Astrocyte of the cerebellum (primary cell): ENCODE data around the gene OPRM1.
A peak's percentile ranks its signal among the peaks of the same experiment; 100 is the strongest.
"Not testable (repeated sequence)": the region's sequence is repeated elsewhere in the genome, so short reads cannot be mapped to it uniquely, and the experiment has no call there.

Experiments used
- DNase-seq: peaks from one replicate; pipeline ENCODE4 v3.0.0-alpha.2; 2011; ENCODE audit warnings: low read depth
- H3K4me3 ChIP-seq: 2 replicates; pipeline ENCODE4 v1.5.1; 2011; ENCODE audit warnings: mild to moderate bottlenecking, low read depth, low read length, moderate library complexity
- in situ Hi-C: cut with HindIII; loops from 2 replicates; pipeline ENCODE4 v1.10.0; 2017; ENCODE audit warnings: low sequenced_read_pairs
- TF ChIP-seq, protein P1 (sequence below): IDR thresholded peaks from 2 replicates; pipeline ENCODE4 v1.5.1; 2012; ENCODE audit warnings: low read length, low read depth, moderate library complexity, mild to moderate bottlenecking; ENCODE audit errors: missing control alignments

Gene OPRM1

GRCh38 chr6:154187203-154187602 lies 148.2 kb downstream of the OPRM1 start:
- TF ChIP-seq, protein P1, sequence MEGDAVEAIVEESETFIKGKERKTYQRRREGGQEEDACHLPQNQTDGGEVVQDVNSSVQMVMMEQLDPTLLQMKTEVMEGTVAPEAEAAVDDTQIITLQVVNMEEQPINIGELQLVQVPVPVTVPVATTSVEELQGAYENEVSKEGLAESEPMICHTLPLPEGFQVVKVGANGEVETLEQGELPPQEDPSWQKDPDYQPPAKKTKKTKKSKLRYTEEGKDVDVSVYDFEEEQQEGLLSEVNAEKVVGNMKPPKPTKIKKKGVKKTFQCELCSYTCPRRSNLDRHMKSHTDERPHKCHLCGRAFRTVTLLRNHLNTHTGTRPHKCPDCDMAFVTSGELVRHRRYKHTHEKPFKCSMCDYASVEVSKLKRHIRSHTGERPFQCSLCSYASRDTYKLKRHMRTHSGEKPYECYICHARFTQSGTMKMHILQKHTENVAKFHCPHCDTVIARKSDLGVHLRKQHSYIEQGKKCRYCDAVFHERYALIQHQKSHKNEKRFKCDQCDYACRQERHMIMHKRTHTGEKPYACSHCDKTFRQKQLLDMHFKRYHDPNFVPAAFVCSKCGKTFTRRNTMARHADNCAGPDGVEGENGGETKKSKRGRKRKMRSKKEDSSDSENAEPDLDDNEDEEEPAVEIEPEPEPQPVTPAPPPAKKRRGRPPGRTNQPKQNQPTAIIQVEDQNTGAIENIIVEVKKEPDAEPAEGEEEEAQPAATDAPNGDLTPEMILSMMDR, result no peak
- H3K4me3 ChIP-seq, result no peak overlapping the region
- in situ Hi-C loops, result no loop called here
- DNase-seq, result no peak

DNA sequence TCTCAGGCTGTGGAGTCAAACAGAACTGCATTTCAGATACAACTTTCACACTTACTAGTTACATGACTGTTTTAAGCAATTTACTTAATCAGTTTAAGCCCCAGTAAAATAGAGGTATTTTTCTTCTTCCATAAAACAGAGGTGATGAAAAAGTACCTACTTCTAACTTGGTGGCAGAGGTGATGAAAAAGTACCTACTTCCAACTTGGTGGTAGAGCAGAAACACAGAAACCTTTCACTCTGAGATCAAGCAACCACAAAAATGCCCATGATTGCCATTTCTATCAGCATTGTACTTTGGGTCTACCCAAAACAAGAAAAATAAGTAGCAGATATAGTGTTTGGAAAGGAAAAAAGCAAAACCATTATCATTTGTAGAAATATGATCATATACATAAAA lies 148.7 kb downstream of the OPRM1 start:
- H3K4me3 ChIP-seq, result no peak overlapping the region
- in situ Hi-C loops, result no loop called here
- TF ChIP-seq, protein P1, result no peak
- no peak for DNase-seq

DNA sequence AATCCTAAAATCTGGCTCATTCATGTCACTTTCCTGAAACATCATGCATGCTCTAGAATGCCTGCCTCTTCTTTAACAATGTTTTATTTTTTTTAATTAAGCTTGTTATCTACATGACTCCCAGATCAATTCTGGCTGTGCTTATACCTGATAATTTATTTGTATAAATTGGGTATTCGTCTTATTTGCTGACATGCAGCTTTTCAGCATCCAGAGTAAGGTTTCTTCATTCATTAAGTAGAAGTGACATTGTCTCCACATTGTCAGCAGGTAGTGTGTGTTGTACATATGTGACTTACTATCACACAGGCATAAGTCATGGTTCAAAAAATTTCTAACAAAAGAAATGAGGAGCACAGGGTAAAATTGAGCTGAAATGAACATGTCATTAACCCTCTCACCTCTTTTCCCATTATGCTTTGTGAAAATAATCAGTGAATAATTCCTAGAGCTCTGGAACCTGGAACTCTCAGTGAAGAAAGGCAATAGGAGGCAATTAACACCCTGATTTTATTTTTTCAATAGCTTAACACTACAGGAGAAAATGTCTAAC lies 157.4 kb downstream of the OPRM1 start:
- no peak overlapping the region for H3K4me3 ChIP-seq
- in situ Hi-C loops, result no loop called here
- no peak for DNase-seq
- TF ChIP-seq, protein P1, result no peak

GRCh38 chr6:154197196-154197860 lies 158.3 kb downstream of the OPRM1 start:
- H3K4me3 ChIP-seq, result no peak overlapping the region
- peak; percentile 82 for DNase-seq
- TF ChIP-seq, protein P1, result no peak
- in situ Hi-C loops, result no loop called here

GRCh38 chr6:154201688-154202087 lies 162.6 kb downstream of the OPRM1 start:
- H3K4me3 ChIP-seq, in situ Hi-C loops, DNase-seq: not testable (repeated sequence)

GRCh38 chr6:154202339-154202738 lies 163.3 kb downstream of the OPRM1 start:
- TF ChIP-seq, protein P1, result no peak
- no peak overlapping the region for H3K4me3 ChIP-seq
- in situ Hi-C loops, result no loop called here
- DNase-seq, result no peak

DNA sequence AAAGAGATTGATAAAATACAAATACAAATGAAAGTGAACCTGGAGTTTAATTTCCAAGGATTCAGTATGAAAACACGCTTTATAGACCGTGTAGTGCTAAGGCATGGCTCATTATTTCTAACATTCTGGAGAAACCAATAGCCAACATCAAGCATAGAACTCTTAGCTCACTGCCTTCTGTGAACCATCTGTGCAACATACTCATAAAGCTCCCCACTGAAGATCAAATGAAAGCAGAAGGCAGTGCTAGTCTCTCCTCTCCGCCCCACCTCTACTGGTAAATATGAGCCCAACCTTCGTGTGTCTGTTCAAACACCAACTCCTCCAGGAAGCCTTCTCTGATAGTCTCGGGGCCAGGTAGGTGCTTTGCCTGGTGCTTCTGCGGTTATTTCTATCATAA lies 163.9 kb downstream of the OPRM1 start:
- TF ChIP-seq, protein P1, result no peak
- H3K4me3 ChIP-seq, result no peak overlapping the region
- in situ Hi-C loops, result no loop called here
- no peak for DNase-seq
